HCT116 (cell line): ENCODE results near the gene RAB4B. TPM values are rescaled to one million over a fixed set of nuclear protein-coding genes. Genes with fewer than 3 reads are reported as not detected.
A peak's percentile ranks its signal among the peaks of the same experiment; 100 is the strongest.

ENCODE experiments used
- ATAC-seq: fragments of 200-7000 bp; cut with Tn5 transposase; 2 replicates; pipeline ENCODE4 v1.9.1; 2020; ENCODE audit warnings: mild to moderate bottlenecking, moderate library complexity
- BruUV-seq: library from RNA; stranded (reverse); fragments of 400-500 nt; replicated peaks from 2 replicates; lab custom pipeline; 2021; lab: Mats Ljungman, UMichigan
- CTCF ChIA-PET: fragments of 300-600 bp; sonication (Branson Sonifier 250); formaldehyde crosslinking; loops from one replicate; lab custom pipeline; 2021; ENCODE audit warnings: antibody characterized with exemption; lab: Charles Lee
- POLR2A ChIA-PET: fragments of 300-600, 350-600 bp; sonication (Branson Sonifier 250); formaldehyde crosslinking; loops from one replicate; lab custom pipeline; 2021; ENCODE audit warnings: antibody characterized with exemption; lab: Charles Lee
- RAD21 ChIA-PET, 2 experiments: fragments of 300-600 bp; sonication (Branson Sonifier 250); formaldehyde crosslinking; loops; one replicate each; lab custom pipeline; 2023; ENCODE audit warnings: low total read pairs in 2 of 2; ENCODE audit not compliant: uncharacterized antibody in 2 of 2, unreplicated experiment in 2 of 2, low non-redundant PET in 1 of 2; lab: Charles Lee
- DNase-seq: peaks from one replicate; pipeline ENCODE4 v3.0.0-alpha.2; 2010; ENCODE audit warnings: low read depth, low spot score
- H2AFZ ChIP-seq: fragments of 200-600 bp; shearing (Covaris generic), sonication (generic); 2 replicates; pipeline ENCODE4 v1.6.1; 2017; ENCODE audit warnings: low read depth, mixed run types, mixed read lengths, antibody characterized with exemption, low read length; ENCODE audit not compliant: poor library complexity, severe bottlenecking
- H3K27ac ChIP-seq: 2 replicates; pipeline ENCODE4 v1.5.1; 2012; ENCODE audit warnings: low read depth, low read length
- H3K27me3 ChIP-seq: fragments of 200-600 bp; sonication (generic); 2 replicates; pipeline ENCODE4 v1.6.1; 2016; ENCODE audit warnings: mixed run types, low read length, mixed read lengths; ENCODE audit not compliant: insufficient read depth
- H3K36me3 ChIP-seq, 2 experiments: fragments of 200-500 bp in 1 of 2; fragments of 200-600 bp in 1 of 2; sonication (Bioruptor generic) in 1 of 2; sonication (generic) in 1 of 2; 2 replicates each; pipeline versions ENCODE4 v1.5.1 to v1.6.1; 2014 to 2016; ENCODE audit warnings: low read length in 2 of 2, inconsistent platforms in 1 of 2, mixed read lengths in 1 of 2, mixed run types in 1 of 2; ENCODE audit not compliant: insufficient read depth in 2 of 2, control insufficient read depth in 1 of 2
- H3K4me1 ChIP-seq, 2 experiments: fragments of 200-600 bp in 1 of 2; sonication (generic) in 1 of 2; 2 replicates each; pipeline versions ENCODE4 v1.5.1 to v1.6.1; 2012 to 2017; ENCODE audit warnings: low read length in 2 of 2, inconsistent platforms in 1 of 2, mild to moderate bottlenecking in 1 of 2, mixed read lengths in 1 of 2, mixed run types in 1 of 2, moderate library complexity in 1 of 2; ENCODE audit not compliant: insufficient read depth in 2 of 2, control insufficient read depth in 1 of 2
- H3K4me2 ChIP-seq: fragments of 200-600 bp; sonication (generic); 2 replicates; pipeline ENCODE4 v1.6.1; 2017; ENCODE audit warnings: mixed run types, low read length, mixed read lengths
- H3K4me3 ChIP-seq, 2 experiments: fragments of 200-600 bp in 1 of 2; sonication (generic) in 1 of 2; replicated peaks in 1 of 2; 2 replicates each; pipeline ENCODE4 v1.5.1; 2011 to 2016; ENCODE audit warnings: low read length in 2 of 2, control low read depth in 1 of 2, low read depth in 1 of 2, mild to moderate bottlenecking in 1 of 2, mixed read lengths in 1 of 2, mixed run types in 1 of 2
- H3K79me2 ChIP-seq: fragments of 200-600 bp; sonication (generic); 2 replicates; pipeline ENCODE4 v1.6.1; 2017; ENCODE audit warnings: mild to moderate bottlenecking, mixed run types, low read length, moderate library complexity, mixed read lengths; ENCODE audit not compliant: insufficient read depth
- H3K9ac ChIP-seq: fragments of 200-600 bp; sonication (generic); 2 replicates; pipeline ENCODE4 v1.6.1; 2016; ENCODE audit warnings: low read length, mixed read lengths
- H3K9me2 ChIP-seq: fragments of 200-600 bp; sonication (generic), shearing (Covaris generic); 2 replicates; pipeline ENCODE4 v1.6.1; 2017; ENCODE audit warnings: mixed run types, mild to moderate bottlenecking, moderate library complexity; ENCODE audit not compliant: insufficient read depth
- H3K9me3 ChIP-seq, 2 experiments: fragments of 200-500 bp in 1 of 2; fragments of 200-600 bp in 1 of 2; sonication (Bioruptor generic) in 1 of 2; sonication (generic) in 1 of 2; 2 replicates each; pipeline ENCODE4 v1.6.1; 2014 to 2017; ENCODE audit warnings: low read length in 2 of 2, mixed read lengths in 2 of 2, inconsistent platforms in 1 of 2, low read depth in 1 of 2, mild to moderate bottlenecking in 1 of 2, mixed run types in 1 of 2, moderate library complexity in 1 of 2; ENCODE audit not compliant: control insufficient read depth in 1 of 2, insufficient read depth in 1 of 2
- H4K20me1 ChIP-seq: fragments of 200-600 bp; sonication (generic), shearing (Covaris generic); 2 replicates; pipeline ENCODE4 v1.6.1; 2017; ENCODE audit warnings: mixed run types, mild to moderate bottlenecking, moderate library complexity; ENCODE audit not compliant: insufficient read depth
- CBX3 ChIP-seq: IDR thresholded peaks from 2 replicates; pipeline ENCODE4 v1.6.1; 2012; ENCODE audit warnings: low read depth
- EGR1 ChIP-seq: IDR thresholded peaks from 2 replicates; pipeline ENCODE4 v1.6.1; 2012; ENCODE audit warnings: low read depth
- ELF1 ChIP-seq: IDR thresholded peaks from 2 replicates; pipeline ENCODE4 v1.6.1; 2012; ENCODE audit warnings: low read depth, borderline replicate concordance
- FOSL1 ChIP-seq: IDR thresholded peaks from 2 replicates; pipeline ENCODE4 v1.6.1; 2012; ENCODE audit warnings: low read depth
- POLR2A ChIP-seq: IDR thresholded peaks from 2 replicates; pipeline ENCODE4 v1.7.0; 2011; ENCODE audit warnings: borderline replicate concordance; ENCODE audit not compliant: insufficient read depth, insufficient read length; ENCODE audit errors: extremely low read depth
- RAD21 ChIP-seq: IDR thresholded peaks from 2 replicates; pipeline ENCODE4 v1.6.1; 2012; ENCODE audit warnings: low read depth, mild to moderate bottlenecking
- SP1 ChIP-seq: IDR thresholded peaks from 2 replicates; pipeline ENCODE4 v1.6.1; 2012; ENCODE audit warnings: low read depth
- SRF ChIP-seq: IDR thresholded peaks from 2 replicates; pipeline ENCODE4 v1.6.1; 2012; ENCODE audit warnings: low read depth
- TCF7L2 ChIP-seq: IDR thresholded peaks from 2 replicates; pipeline ENCODE4 v1.7.0; 2011; ENCODE audit warnings: borderline replicate concordance, inconsistent platforms; ENCODE audit not compliant: insufficient read depth, insufficient read length; ENCODE audit errors: extremely low read depth
- YY1 ChIP-seq: IDR thresholded peaks from 2 replicates; pipeline ENCODE4 v1.6.1; 2011; ENCODE audit warnings: low read length, low read depth, moderate library complexity, mild to moderate bottlenecking; ENCODE audit not compliant: insufficient replicate concordance; ENCODE audit errors: extremely low read depth
- ZNF274 ChIP-seq: fragments of 200-500 bp; sonication (Bioruptor generic); IDR thresholded peaks from 2 replicates; pipeline ENCODE4 v1.6.1; 2014; ENCODE audit warnings: mild to moderate bottlenecking, low read depth, low read length, inconsistent platforms
- intact Hi-C: fragments of 100-400 bp; cut with micrococcal nuclease; formaldehyde crosslinking; loops from 2 replicates; pipeline ENCODE4 v1.10.0; 2022
- total RNA-seq: library from RNA; stranded (reverse); gene quantifications from one replicate; pipeline ENCODE4 v1.2.1, GENCODE V29; 2021; ENCODE audit not compliant: unreplicated experiment
- TF ChIP-seq, protein P1 (sequence below): IDR thresholded peaks from 2 replicates; pipeline ENCODE4 v1.6.1; 2012; ENCODE audit warnings: low read depth
- TF ChIP-seq, protein P2 (sequence below): IDR thresholded peaks from 2 replicates; pipeline ENCODE4 v1.6.1; 2012

RAB4B gene
- total RNA-seq, 1 experiment from 2014 or later: 18.7 TPM

DNA sequence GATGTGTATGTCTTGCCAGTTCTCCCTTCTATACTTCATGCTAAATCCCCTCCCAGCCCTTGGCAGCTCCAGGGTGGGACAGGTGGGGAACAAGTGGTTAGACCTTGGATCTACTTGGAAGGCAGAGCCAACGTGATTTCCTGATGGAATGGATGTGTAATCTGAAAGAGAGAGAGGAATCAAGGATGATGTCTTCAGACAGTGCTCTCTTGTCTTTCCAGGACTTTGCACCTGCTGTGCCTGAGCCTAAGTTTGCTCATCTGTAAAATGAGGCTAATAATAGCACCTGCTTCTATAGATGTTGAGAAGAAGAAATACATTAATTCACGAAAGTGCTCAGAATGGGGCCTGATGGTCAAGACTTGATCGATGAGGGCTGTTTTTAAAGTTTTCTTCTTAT, 13.9 kb downstream of the RAB4B start:
- no peaks in the 10 kb centered on the region for H3K36me3 ChIP-seq
- no peak overlapping the region for H3K9ac ChIP-seq
- H4K20me1 ChIP-seq: no peaks in the 10 kb centered on the region
- ATAC-seq (no peak), DNase-seq (no peak)
- H3K27me3 ChIP-seq: no peaks in the 10 kb centered on the region
- H3K4me3 ChIP-seq: no peak overlapping the region
- no peak overlapping the region for H2AFZ ChIP-seq
- ChIA-PET CTCF (no interaction called here), RAD21 (no interaction called here), POLR2A (interaction anchor here (1.2 kb wide), 1 partner anchor 13 kb away, joined by 3 read pairs; no protein-coding TSS in a partner anchor)
- no TSS peak for BruUV-seq
- no peaks in the 10 kb centered on the region for H3K9me3 ChIP-seq
- no peak for TF ChIP-seq RAD21
- no peak overlapping the region for H3K4me2 ChIP-seq
- intact Hi-C loops: no loop called here
- no peaks in the 10 kb centered on the region for H3K9me2 ChIP-seq
- no peak overlapping the region for H3K27ac ChIP-seq
- no peaks in the 10 kb centered on the region for H3K79me2 ChIP-seq
- H3K4me1 ChIP-seq: no peaks in the 10 kb centered on the region

DNA sequence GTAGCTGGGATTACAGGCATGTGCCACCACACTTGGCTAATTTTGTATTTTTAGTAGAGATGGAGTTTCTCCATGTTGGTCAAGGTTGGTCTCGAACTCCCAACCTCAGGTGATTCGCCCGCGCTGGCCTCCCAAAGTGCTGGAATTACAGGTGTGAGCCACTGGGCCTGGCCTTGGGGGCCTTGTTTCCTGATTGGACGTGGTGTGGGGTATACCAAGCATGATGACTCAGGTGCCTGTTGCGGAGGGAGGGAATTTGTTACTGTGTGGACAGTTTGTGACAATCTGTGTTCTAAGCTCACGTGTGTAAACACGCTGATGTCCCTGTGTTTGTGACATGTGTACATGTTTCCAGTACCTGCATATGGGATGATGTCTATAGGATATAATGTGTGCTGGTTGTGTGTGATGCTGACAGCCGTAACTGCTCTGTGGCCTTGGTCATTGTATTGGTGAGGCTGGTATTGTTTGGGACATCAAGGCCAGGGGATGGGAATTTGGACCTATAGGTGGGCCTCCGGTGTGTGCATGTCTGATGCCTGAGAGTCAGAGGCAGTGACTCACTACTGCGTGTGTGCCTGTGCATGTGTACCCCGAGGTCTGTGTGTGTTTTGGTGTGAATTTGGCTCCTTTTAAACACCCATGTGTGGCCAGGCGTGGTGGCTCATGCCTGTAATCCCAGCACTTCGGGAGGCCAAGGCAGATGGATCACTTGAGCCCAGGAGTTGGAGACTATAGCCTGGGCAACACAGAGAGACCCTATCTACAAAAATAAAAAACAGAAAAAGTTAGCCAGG, 19.3 kb downstream of the RAB4B start:
- H2AFZ ChIP-seq: no peak overlapping the region
- TF ChIP-seq FOSL1: no peak
- TF ChIP-seq EGR1: no peak
- no peak for TF ChIP-seq SRF
- TF ChIP-seq, protein P1, sequence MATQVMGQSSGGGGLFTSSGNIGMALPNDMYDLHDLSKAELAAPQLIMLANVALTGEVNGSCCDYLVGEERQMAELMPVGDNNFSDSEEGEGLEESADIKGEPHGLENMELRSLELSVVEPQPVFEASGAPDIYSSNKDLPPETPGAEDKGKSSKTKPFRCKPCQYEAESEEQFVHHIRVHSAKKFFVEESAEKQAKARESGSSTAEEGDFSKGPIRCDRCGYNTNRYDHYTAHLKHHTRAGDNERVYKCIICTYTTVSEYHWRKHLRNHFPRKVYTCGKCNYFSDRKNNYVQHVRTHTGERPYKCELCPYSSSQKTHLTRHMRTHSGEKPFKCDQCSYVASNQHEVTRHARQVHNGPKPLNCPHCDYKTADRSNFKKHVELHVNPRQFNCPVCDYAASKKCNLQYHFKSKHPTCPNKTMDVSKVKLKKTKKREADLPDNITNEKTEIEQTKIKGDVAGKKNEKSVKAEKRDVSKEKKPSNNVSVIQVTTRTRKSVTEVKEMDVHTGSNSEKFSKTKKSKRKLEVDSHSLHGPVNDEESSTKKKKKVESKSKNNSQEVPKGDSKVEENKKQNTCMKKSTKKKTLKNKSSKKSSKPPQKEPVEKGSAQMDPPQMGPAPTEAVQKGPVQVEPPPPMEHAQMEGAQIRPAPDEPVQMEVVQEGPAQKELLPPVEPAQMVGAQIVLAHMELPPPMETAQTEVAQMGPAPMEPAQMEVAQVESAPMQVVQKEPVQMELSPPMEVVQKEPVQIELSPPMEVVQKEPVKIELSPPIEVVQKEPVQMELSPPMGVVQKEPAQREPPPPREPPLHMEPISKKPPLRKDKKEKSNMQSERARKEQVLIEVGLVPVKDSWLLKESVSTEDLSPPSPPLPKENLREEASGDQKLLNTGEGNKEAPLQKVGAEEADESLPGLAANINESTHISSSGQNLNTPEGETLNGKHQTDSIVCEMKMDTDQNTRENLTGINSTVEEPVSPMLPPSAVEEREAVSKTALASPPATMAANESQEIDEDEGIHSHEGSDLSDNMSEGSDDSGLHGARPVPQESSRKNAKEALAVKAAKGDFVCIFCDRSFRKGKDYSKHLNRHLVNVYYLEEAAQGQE: no peak
- no peak for TF ChIP-seq SP1
- no peak for TF ChIP-seq ZNF274
- no peak for TF ChIP-seq CBX3
- no peak for TF ChIP-seq ELF1
- TF ChIP-seq YY1: no peak
- no peak for TF ChIP-seq POLR2A
- no peak for TF ChIP-seq TCF7L2
- TF ChIP-seq, protein P2, sequence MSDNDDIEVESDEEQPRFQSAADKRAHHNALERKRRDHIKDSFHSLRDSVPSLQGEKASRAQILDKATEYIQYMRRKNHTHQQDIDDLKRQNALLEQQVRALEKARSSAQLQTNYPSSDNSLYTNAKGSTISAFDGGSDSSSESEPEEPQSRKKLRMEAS: no peak

More for the DNA sequence above, 19.3 kb downstream of the RAB4B start:
- H3K4me2 ChIP-seq: peak overlapping the region; percentile 77
- RAD21 ChIA-PET: no interaction called here
- H3K4me3 ChIP-seq: peak overlapping the region in 1 of 2 experiments; percentile 88; a peak in 2 of 4 replicates
- H3K4me1 ChIP-seq: peaks cover 9 to 32% of the 10 kb centered on the region in 2 experiments
- no peak for ATAC-seq
- CTCF ChIA-PET: interaction anchor here (1.0 to 1.8 kb wide), 3 partner anchors 9 to 347 kb away, joined by 3 to 17 read pairs (median 10); partner anchors contain the start of gene RAB4B
- no peaks in the 10 kb centered on the region for H3K9me2 ChIP-seq
- DNase-seq: no peak
- peak overlapping the region; percentile 87 for H3K27ac ChIP-seq
- intact Hi-C loops: loop anchor here (5.0 kb wide), 1 partner anchor 80 kb away; the partner anchor contains the start of genes COQ8B and ITPKC
- no peaks in the 10 kb centered on the region for H4K20me1 ChIP-seq
- no peaks in the 10 kb centered on the region for H3K27me3 ChIP-seq
- BruUV-seq: no TSS peak
- no peaks in the 10 kb centered on the region for H3K9me3 ChIP-seq
- peaks cover 31% of the 10 kb centered on the region for H3K79me2 ChIP-seq
- H3K36me3 ChIP-seq: peaks cover 7 to 20% of the 10 kb centered on the region in 2 experiments; a peak in 3 of 4 replicates
- POLR2A ChIA-PET: interaction anchor here (1.8 to 2.3 kb wide), 2 partner anchors 19 to 47 kb away, joined by 8 to 19 read pairs; partner anchors contain the start of genes ACTMAP and RAB4B
- peak overlapping the region; percentile 70 for H3K9ac ChIP-seq
